Measurements from ENCODE around the gene IFITM5.

DNA sequence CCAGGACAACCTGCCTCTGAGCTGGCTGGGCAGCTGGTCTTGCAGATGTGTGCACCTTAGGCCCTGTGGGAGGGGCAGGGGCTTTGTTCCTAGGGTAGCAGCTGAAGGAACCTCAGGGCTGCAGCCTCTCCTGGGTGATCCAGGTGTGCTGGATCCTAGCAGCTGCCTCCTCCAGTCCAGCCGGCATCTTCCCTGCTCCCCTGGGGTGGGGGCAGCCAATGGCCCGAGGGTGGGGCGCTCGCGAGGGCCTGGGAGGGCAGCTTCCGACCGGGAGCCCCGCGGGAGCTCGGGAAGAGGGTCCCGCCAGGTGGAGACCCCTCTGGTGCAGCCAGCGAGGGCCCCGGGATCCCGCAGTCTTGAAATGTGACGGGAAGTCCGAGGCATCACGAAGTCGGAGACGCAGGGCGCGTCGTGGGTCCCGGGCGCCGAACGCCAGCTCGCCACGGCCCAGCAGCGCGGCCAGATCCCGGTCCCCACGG is 16.2 kb upstream of the IFITM5 start:
- TF ChIP-seq POLR2A (IDR thresholded peaks at IDR 0.05): no peak
- TF ChIP-seq POLR2AphosphoS5 (IDR thresholded peaks at IDR 0.05): no peak
- TF ChIP-seq, protein P1, sequence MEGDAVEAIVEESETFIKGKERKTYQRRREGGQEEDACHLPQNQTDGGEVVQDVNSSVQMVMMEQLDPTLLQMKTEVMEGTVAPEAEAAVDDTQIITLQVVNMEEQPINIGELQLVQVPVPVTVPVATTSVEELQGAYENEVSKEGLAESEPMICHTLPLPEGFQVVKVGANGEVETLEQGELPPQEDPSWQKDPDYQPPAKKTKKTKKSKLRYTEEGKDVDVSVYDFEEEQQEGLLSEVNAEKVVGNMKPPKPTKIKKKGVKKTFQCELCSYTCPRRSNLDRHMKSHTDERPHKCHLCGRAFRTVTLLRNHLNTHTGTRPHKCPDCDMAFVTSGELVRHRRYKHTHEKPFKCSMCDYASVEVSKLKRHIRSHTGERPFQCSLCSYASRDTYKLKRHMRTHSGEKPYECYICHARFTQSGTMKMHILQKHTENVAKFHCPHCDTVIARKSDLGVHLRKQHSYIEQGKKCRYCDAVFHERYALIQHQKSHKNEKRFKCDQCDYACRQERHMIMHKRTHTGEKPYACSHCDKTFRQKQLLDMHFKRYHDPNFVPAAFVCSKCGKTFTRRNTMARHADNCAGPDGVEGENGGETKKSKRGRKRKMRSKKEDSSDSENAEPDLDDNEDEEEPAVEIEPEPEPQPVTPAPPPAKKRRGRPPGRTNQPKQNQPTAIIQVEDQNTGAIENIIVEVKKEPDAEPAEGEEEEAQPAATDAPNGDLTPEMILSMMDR (IDR thresholded peaks at IDR 0.05): no peak
- no peak for TF ChIP-seq EP300 (IDR thresholded peaks at IDR 0.05)

Data from sigmoid colon (tissue), 4 donors.